Progenitor cell of endocrine pancreas (in vitro differentiated cells): ENCODE measurements around the gene C2orf92. TPM values are rescaled to one million over a fixed set of nuclear protein-coding genes. Genes with fewer than 3 reads are reported as not detected.
A peak's percentile ranks its signal among the peaks of the same experiment; 100 is the strongest.

Experiments used
- DNase-seq: peaks from one replicate; pipeline ENCODE4 v3.0.0; 2021; ENCODE audit warnings: low spot score; ENCODE audit not compliant: unreplicated experiment
- H3K27ac Mint-ChIP-seq: 2 replicates; pipeline ENCODE4 v1.8.0; 2021; ENCODE audit warnings: mild to moderate bottlenecking, moderate library complexity, mixed read lengths
- H3K27me3 Mint-ChIP-seq: 2 replicates; pipeline ENCODE4 v1.8.0; 2021; ENCODE audit warnings: mixed read lengths
- H3K36me3 Mint-ChIP-seq: 2 replicates; pipeline ENCODE4 v1.8.0; 2022; ENCODE audit warnings: mixed read lengths; ENCODE audit not compliant: insufficient read depth
- H3K4me1 Mint-ChIP-seq: 2 replicates; pipeline ENCODE4 v1.8.0; 2021; ENCODE audit warnings: low read depth, mixed read lengths
- H3K4me3 Mint-ChIP-seq: 2 replicates; pipeline ENCODE4 v1.8.0; 2021; ENCODE audit warnings: low read depth, mild to moderate bottlenecking, moderate library complexity, mixed read lengths
- H3K9me3 Mint-ChIP-seq: 2 replicates; pipeline ENCODE4 v1.8.0; 2021; ENCODE audit warnings: low read depth, mixed read lengths
- CTCF ChIP-seq: fragments of 200-600 bp; sonication (generic); IDR thresholded peaks from one replicate; pipeline ENCODE4 v1.5.0; 2021; ENCODE audit warnings: antibody characterized with exemption, mild to moderate bottlenecking; ENCODE audit not compliant: unreplicated experiment
- total RNA-seq: library from RNA; stranded (reverse); gene quantifications from 2 replicates; pipeline ENCODE4 v1.2.1, GENCODE V29; 2021

C2orf92 gene
- total RNA-seq, 1 donor from 2014 or later = 15.9 TPM

DNA sequence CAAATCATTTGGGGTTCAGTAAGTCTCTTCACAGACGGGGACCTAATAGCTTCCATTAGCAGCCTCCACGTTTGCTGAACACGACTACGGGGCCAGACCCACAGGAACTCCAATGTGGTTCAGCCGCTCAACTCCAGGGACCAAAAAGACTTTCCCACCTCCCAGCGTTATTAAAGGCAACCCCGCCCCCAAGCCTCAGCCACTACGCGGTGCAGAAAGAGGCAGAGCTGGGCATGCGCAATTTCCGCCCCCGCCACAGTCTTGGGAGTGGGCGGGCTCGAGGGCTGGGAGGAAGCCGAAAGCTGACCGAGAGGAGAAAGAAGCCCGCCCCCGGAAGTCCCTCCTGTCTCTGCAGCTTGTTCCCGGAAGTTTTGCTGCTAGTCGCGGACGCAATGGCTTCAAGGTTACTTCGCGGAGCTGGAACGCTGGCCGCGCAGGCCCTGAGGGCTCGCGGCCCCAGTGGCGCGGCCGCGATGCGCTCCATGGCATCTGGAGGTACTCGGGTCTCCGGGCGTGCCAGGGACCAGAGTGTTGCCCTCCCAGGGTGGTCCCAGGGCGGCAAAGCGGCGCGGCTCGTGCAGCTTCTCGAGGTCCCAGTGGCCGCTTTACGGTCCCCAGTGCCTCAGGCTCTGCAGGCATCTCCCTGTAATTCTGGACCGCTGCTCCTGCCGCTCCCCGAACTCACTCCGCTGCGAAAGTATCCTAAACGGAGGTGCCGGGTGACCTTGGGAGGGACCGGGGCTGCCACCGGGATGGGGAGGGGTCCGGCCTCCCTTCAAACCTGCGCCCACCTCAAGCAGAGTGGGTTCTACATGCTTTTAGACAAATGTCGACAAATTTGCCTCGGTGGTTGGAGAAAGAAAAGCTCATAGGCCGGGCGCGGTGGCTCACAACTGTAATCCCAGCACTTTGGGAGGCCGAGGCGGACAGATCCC lies 23.6 kb upstream of the C2orf92 start, which contains the start of gene COX5B:
Gene COX5B (plus strand): TSS at position 368 of the 935 bp plus-strand sequence. CDS start 25 bp downstream, at position 393.
- DNase-seq = peak; percentile 95
- peaks cover 9% of the 10 kb centered on the region for H3K4me1 Mint-ChIP-seq
- H3K27ac Mint-ChIP-seq = peak within 1 kb of the TSS; percentile 99
- TF ChIP-seq CTCF = no peak
- no peaks in the 10 kb centered on the region for H3K9me3 Mint-ChIP-seq
- no peaks in the 10 kb centered on the region for H3K27me3 Mint-ChIP-seq
- peak within 1 kb of the TSS; percentile 94 for H3K4me3 Mint-ChIP-seq
- peaks cover 18% of the 10 kb centered on the region for H3K36me3 Mint-ChIP-seq

DNA sequence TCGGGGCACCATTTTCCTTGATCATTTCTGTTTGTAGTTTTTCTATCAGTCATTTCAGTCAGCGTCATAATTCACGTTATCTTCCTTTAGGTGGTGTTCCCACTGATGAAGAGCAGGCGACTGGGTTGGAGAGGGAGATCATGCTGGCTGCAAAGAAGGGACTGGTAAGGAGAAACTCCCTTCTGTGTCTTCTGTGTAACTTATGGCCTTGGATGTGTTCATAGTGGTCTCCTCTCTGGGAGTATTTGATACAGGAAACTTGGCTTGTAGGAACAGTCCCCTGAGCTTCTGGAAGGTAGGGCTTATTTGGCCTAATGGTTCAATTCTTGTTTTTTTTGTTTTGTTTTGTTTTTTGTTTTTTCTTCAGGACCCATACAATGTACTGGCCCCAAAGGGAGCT lies 22.5 kb upstream of the C2orf92 start:
- H3K27me3 Mint-ChIP-seq = no peaks in the 10 kb centered on the region
- peaks cover 9% of the 10 kb centered on the region for H3K4me1 Mint-ChIP-seq
- H3K36me3 Mint-ChIP-seq = peaks cover 18% of the 10 kb centered on the region
- H3K9me3 Mint-ChIP-seq = no peaks in the 10 kb centered on the region
- TF ChIP-seq CTCF = no peak
- peak overlapping the region; percentile 94 for H3K4me3 Mint-ChIP-seq
- H3K27ac Mint-ChIP-seq = no peak overlapping the region
- DNase-seq = no peak

DNA sequence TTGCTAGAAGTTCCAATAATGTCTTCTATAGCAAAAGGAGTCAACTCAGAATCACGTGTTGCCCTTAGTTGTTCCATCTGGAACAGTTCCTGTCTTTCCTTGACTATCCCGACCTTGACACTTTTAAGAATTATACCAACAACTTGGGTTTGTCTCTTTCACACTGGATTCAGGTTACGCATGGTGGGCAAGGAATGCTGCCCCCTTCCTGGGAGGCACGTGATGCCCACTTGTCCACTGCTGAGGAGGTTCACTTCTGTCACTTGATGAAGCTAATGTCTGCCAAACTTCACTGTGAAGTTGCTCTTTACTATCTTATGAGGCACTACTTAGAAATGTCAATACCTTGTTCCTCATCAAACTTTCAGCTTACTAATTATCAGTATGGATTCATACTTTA lies 18.4 kb upstream of the C2orf92 start:
- peak overlapping the region; percentile 41 for H3K27ac Mint-ChIP-seq
- peaks cover 44% of the 10 kb centered on the region for H3K36me3 Mint-ChIP-seq
- no peak overlapping the region for H3K4me3 Mint-ChIP-seq
- peaks cover 20% of the 10 kb centered on the region for H3K9me3 Mint-ChIP-seq
- H3K4me1 Mint-ChIP-seq = peaks cover 5% of the 10 kb centered on the region
- DNase-seq = no peak
- no peaks in the 10 kb centered on the region for H3K27me3 Mint-ChIP-seq
- TF ChIP-seq CTCF = no peak

DNA sequence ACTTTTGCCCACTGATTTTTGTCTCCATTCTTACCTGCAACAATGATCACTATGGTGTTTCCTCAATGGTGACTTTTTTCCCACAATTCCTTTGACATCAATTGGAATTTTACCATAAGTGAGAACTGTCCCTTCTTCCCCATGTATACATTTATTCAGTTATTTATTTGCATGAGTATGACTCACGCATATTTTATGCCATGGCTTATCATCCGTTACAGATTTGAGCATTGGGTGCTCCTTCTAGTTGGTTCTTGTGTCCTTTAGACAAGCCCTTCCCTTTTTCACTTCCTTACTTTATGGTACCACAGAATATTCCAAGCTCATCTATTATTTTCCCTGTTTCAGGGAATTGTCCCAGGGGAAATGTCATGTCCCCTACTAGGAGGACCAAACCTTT lies 16.0 kb upstream of the C2orf92 start:
- Mint-ChIP-seq H3K27ac (peak overlapping the region; percentile 2), H3K36me3 (peaks cover 45% of the 10 kb centered on the region), H3K4me3 (no peak overlapping the region), H3K27me3 (no peaks in the 10 kb centered on the region), H3K4me1 (no peaks in the 10 kb centered on the region), H3K9me3 (peaks cover 20% of the 10 kb centered on the region)
- TF ChIP-seq CTCF = no peak
- DNase-seq = no peak

DNA sequence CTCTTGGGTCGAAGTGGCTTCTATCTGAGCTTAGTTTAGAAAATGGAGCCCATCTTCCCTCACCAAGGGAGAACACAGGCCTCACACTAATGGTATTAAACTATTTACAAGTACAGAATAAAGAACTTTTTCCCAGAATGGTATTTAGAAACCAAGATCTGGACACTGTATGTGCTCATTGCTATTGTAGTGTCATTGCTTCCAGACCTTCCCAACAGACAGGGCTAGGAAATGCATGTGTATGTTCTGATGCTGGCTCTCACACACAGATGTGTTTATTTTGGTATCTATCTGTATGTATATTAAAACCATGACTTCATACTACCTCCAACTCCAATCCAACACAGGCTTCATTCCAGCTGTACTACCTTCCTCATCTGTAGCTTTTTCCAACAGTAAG lies 15.6 kb upstream of the C2orf92 start:
- peaks cover 20% of the 10 kb centered on the region for H3K9me3 Mint-ChIP-seq
- DNase-seq = no peak
- H3K4me3 Mint-ChIP-seq = no peak overlapping the region
- H3K27me3 Mint-ChIP-seq = no peaks in the 10 kb centered on the region
- H3K27ac Mint-ChIP-seq = peak overlapping the region; percentile 2
- H3K4me1 Mint-ChIP-seq = no peaks in the 10 kb centered on the region
- peaks cover 45% of the 10 kb centered on the region for H3K36me3 Mint-ChIP-seq
- no peak for TF ChIP-seq CTCF
